ENCODE data around the gene KLF15. TPM values are rescaled to one million over a fixed set of nuclear protein-coding genes. Genes with fewer than 3 reads are reported as not detected.

KLF15 gene
- total RNA-seq, 1 donor from 2014 or later, result 0.14 TPM

- H3K4me3 Mint-ChIP-seq (ENCODE audit: low read depth), result no peak overlapping the region
Measured at GRCh38 chr3:126394977-126395321, 37.7 kb upstream of the KLF15 start.

GRCh38 chr3:126394179-126394976 is 37.2 kb upstream of the KLF15 start, which contains the start of gene CFAP100:
CFAP100 (plus strand) TSS chr3:126394909; CDS start chr3:126396001, 1,092 bp downstream.
- Mint-ChIP-seq H3K36me3 (ENCODE audit: low read depth) (no peaks in the 10 kb centered on the region), H3K4me3 (ENCODE audit: low read depth) (no peak within 1 kb of the TSS), H3K4me1 (ENCODE audit: low read depth) (peaks cover 3% of the 10 kb centered on the region), H3K27ac (no peak within 1 kb of the TSS), H3K27me3 (ENCODE audit: low read depth) (peaks cover 41% of the 10 kb centered on the region), H3K9me3 (no peaks in the 10 kb centered on the region)
- DNase-seq (ENCODE audit: low spot score), result no peak
- intact Hi-C loops (cut with micrococcal nuclease), result no loop called here

More at GRCh38 chr3:126394977-126395321, 37.7 kb upstream of the KLF15 start:
- Mint-ChIP-seq H3K27ac (no peak overlapping the region), H3K27me3 (ENCODE audit: low read depth) (peaks cover 36% of the 10 kb centered on the region), H3K4me1 (ENCODE audit: low read depth) (no peaks in the 10 kb centered on the region), H3K9me3 (no peaks in the 10 kb centered on the region), H3K36me3 (ENCODE audit: low read depth) (no peaks in the 10 kb centered on the region)
- intact Hi-C loops (cut with micrococcal nuclease), result no loop called here
- no peak for DNase-seq (ENCODE audit: low spot score)

GRCh38 chr3:126393563-126393962 is 36.4 kb upstream of the KLF15 start:
- Mint-ChIP-seq H3K27me3 (ENCODE audit: low read depth) (peaks cover 43% of the 10 kb centered on the region), H3K4me3 (ENCODE audit: low read depth) (no peak overlapping the region)
- intact Hi-C loops (cut with micrococcal nuclease), result no loop called here

GRCh38 chr3:126392246-126392645 is 35.0 kb upstream of the KLF15 start:
- no peak for DNase-seq (ENCODE audit: low spot score)
- Mint-ChIP-seq H3K27me3 (ENCODE audit: low read depth) (peaks cover 49% of the 10 kb centered on the region), H3K4me1 (ENCODE audit: low read depth) (peaks cover 3% of the 10 kb centered on the region), H3K36me3 (ENCODE audit: low read depth) (no peaks in the 10 kb centered on the region), H3K4me3 (ENCODE audit: low read depth) (no peak overlapping the region), H3K27ac (no peak overlapping the region), H3K9me3 (no peaks in the 10 kb centered on the region)
- intact Hi-C loops (cut with micrococcal nuclease), result no loop called here

More at GRCh38 chr3:126393563-126393962, 36.4 kb upstream of the KLF15 start:
- Mint-ChIP-seq H3K4me1 (ENCODE audit: low read depth) (peaks cover 3% of the 10 kb centered on the region), H3K27ac (no peak overlapping the region), H3K9me3 (no peaks in the 10 kb centered on the region), H3K36me3 (ENCODE audit: low read depth) (no peaks in the 10 kb centered on the region)
- no peak for DNase-seq (ENCODE audit: low spot score)

GRCh38 chr3:126391631-126392030 is 34.4 kb upstream of the KLF15 start:
- Mint-ChIP-seq H3K27me3 (ENCODE audit: low read depth) (peaks cover 49% of the 10 kb centered on the region), H3K4me1 (ENCODE audit: low read depth) (peaks cover 3% of the 10 kb centered on the region), H3K9me3 (no peaks in the 10 kb centered on the region), H3K27ac (no peak overlapping the region), H3K36me3 (ENCODE audit: low read depth) (no peaks in the 10 kb centered on the region), H3K4me3 (ENCODE audit: low read depth) (no peak overlapping the region)
- intact Hi-C loops (cut with micrococcal nuclease), result no loop called here
- DNase-seq (ENCODE audit: low spot score), result no peak

- intact Hi-C loops (cut with micrococcal nuclease), result no loop called here
- Mint-ChIP-seq H3K27ac (no peak overlapping the region), H3K27me3 (ENCODE audit: low read depth) (peaks cover 49% of the 10 kb centered on the region), H3K36me3 (ENCODE audit: low read depth) (no peaks in the 10 kb centered on the region), H3K9me3 (no peaks in the 10 kb centered on the region), H3K4me1 (ENCODE audit: low read depth) (peaks cover 3% of the 10 kb centered on the region), H3K4me3 (ENCODE audit: low read depth) (no peak overlapping the region)
- no peak for DNase-seq (ENCODE audit: low spot score)
Measured at GRCh38 chr3:126390751-126391150, 33.5 kb upstream of the KLF15 start.

GRCh38 chr3:126390201-126390600 is 33.0 kb upstream of the KLF15 start:
- intact Hi-C loops (cut with micrococcal nuclease), result no loop called here
- Mint-ChIP-seq H3K9me3 (no peaks in the 10 kb centered on the region), H3K27me3 (ENCODE audit: low read depth) (peaks cover 50% of the 10 kb centered on the region), H3K4me3 (ENCODE audit: low read depth) (no peak overlapping the region), H3K27ac (no peak overlapping the region), H3K4me1 (ENCODE audit: low read depth) (peaks cover 3% of the 10 kb centered on the region), H3K36me3 (ENCODE audit: low read depth) (no peaks in the 10 kb centered on the region)
- DNase-seq (ENCODE audit: low spot score), result no peak

- Mint-ChIP-seq H3K27me3 (ENCODE audit: low read depth) (peaks cover 50% of the 10 kb centered on the region), H3K36me3 (ENCODE audit: low read depth) (no peaks in the 10 kb centered on the region), H3K4me3 (ENCODE audit: low read depth) (no peak overlapping the region), H3K27ac (no peak overlapping the region), H3K9me3 (no peaks in the 10 kb centered on the region), H3K4me1 (ENCODE audit: low read depth) (peaks cover 3% of the 10 kb centered on the region)
- intact Hi-C loops (cut with micrococcal nuclease), result loop anchor here (5.0 kb wide), 1 partner anchor 252 kb away; no protein-coding TSS in a partner anchor
- no peak for DNase-seq (ENCODE audit: low spot score)
Measured at GRCh38 chr3:126389794-126390146, 32.6 kb upstream of the KLF15 start.

GRCh38 chr3:126389112-126389793 is 32.0 kb upstream of the KLF15 start:
- Mint-ChIP-seq H3K4me3 (ENCODE audit: low read depth) (no peak overlapping the region), H3K36me3 (ENCODE audit: low read depth) (no peaks in the 10 kb centered on the region), H3K9me3 (no peaks in the 10 kb centered on the region), H3K4me1 (ENCODE audit: low read depth) (peaks cover 3% of the 10 kb centered on the region), H3K27me3 (ENCODE audit: low read depth) (peaks cover 49% of the 10 kb centered on the region), H3K27ac (no peak overlapping the region)
- peak; percentile 14 for DNase-seq (ENCODE audit: low spot score)
- intact Hi-C loops (cut with micrococcal nuclease), result loop anchor here (5.0 kb wide), 1 partner anchor 252 kb away; no protein-coding TSS in a partner anchor

- Mint-ChIP-seq H3K27ac (no peak overlapping the region), H3K4me1 (ENCODE audit: low read depth) (no peaks in the 10 kb centered on the region), H3K4me3 (ENCODE audit: low read depth) (no peak overlapping the region), H3K9me3 (no peaks in the 10 kb centered on the region), H3K36me3 (ENCODE audit: low read depth) (no peaks in the 10 kb centered on the region), H3K27me3 (ENCODE audit: low read depth) (peaks cover 6% of the 10 kb centered on the region)
- DNase-seq (ENCODE audit: low spot score), result no peak
- intact Hi-C loops (cut with micrococcal nuclease), result no loop called here
Measured at GRCh38 chr3:126381966-126382365, 24.8 kb upstream of the KLF15 start.

GRCh38 chr3:126380011-126380768 is 23.0 kb upstream of the KLF15 start:
- H3K27ac Mint-ChIP-seq, result no peak overlapping the region
- no peaks in the 10 kb centered on the region for H3K4me1 Mint-ChIP-seq (ENCODE audit: low read depth)
- no peak overlapping the region for H3K4me3 Mint-ChIP-seq (ENCODE audit: low read depth)
- no peaks in the 10 kb centered on the region for H3K36me3 Mint-ChIP-seq (ENCODE audit: low read depth)
- intact Hi-C loops (cut with micrococcal nuclease), result no loop called here
- peaks cover 3% of the 10 kb centered on the region for H3K27me3 Mint-ChIP-seq (ENCODE audit: low read depth)
- no peak for DNase-seq (ENCODE audit: low spot score)
- no peaks in the 10 kb centered on the region for H3K9me3 Mint-ChIP-seq

GRCh38 chr3:126378341-126378751 is 21.1 kb upstream of the KLF15 start:
- no peaks in the 10 kb centered on the region for H3K36me3 Mint-ChIP-seq (ENCODE audit: low read depth)
- H3K27me3 Mint-ChIP-seq (ENCODE audit: low read depth), result peaks cover 2% of the 10 kb centered on the region
- DNase-seq (ENCODE audit: low spot score), result no peak
- H3K9me3 Mint-ChIP-seq, result no peaks in the 10 kb centered on the region
- no peak overlapping the region for H3K27ac Mint-ChIP-seq
- intact Hi-C loops (cut with micrococcal nuclease), result no loop called here
- no peaks in the 10 kb centered on the region for H3K4me1 Mint-ChIP-seq (ENCODE audit: low read depth)
- no peak overlapping the region for H3K4me3 Mint-ChIP-seq (ENCODE audit: low read depth)

All from activated T-helper 2 cell treated with anti-CD3 and anti-CD28 coated beads, Interferon-gamma antibody, Interleukin-2, Interleukin-4, amounts not matched to agents 10 μg/mL and 5 μg/mL and 100 μg/mL, durations not matched to agents 14 hours and 24 hours and 36 hours (primary cell).